HG03575 (cell line): Measurements from ENCODE around the gene ITGAD.

Experiments used
- ATAC-seq: cut with Tn5 transposase; IDR thresholded peaks from one replicate; pipeline ENCODE4 v1.9.1; 2021; ENCODE audit not compliant: unreplicated experiment, insufficient number of reproducible peaks, low FRiP score; ENCODE audit errors: extremely low read depth

ITGAD gene

GRCh38 chr16:31393056-31393455 lies at the start of gene ITGAD:
Gene ITGAD (plus strand): TSS chr16:31393335. CDS start chr16:31393361, 26 bp downstream.
- no peak for ATAC-seq

GRCh38 chr16:31344712-31345111 lies 48.4 kb upstream of the ITGAD start:
- peak; percentile 79 for ATAC-seq

- no peak for ATAC-seq
Observed at GRCh38 chr16:31347445-31347844, 45.7 kb upstream of the ITGAD start.

GRCh38 chr16:31348579-31348978 lies 44.6 kb upstream of the ITGAD start:
- no peak for ATAC-seq

- ATAC-seq = no peak
Observed at GRCh38 chr16:31350275-31351005, 42.7 kb upstream of the ITGAD start.

- no peak for ATAC-seq
Observed at GRCh38 chr16:31351246-31351941, 41.7 kb upstream of the ITGAD start.

GRCh38 chr16:31351942-31352325 lies 41.2 kb upstream of the ITGAD start:
- ATAC-seq = no peak

GRCh38 chr16:31352376-31353115 lies 40.6 kb upstream of the ITGAD start:
- ATAC-seq = no peak

GRCh38 chr16:31354394-31355291 lies 38.5 kb upstream of the ITGAD start, which contains the start of gene ITGAX:
Gene ITGAX (plus strand): TSS chr16:31355176. CDS start chr16:31355255, 79 bp downstream.
- peak; percentile 72 for ATAC-seq

- no peak for ATAC-seq
Observed at GRCh38 chr16:31355431-31356100, 37.6 kb upstream of the ITGAD start.

- ATAC-seq = no peak
Observed at GRCh38 chr16:31356566-31357323, 36.4 kb upstream of the ITGAD start.

- ATAC-seq = no peak
Observed at GRCh38 chr16:31357324-31358109, 35.6 kb upstream of the ITGAD start.

GRCh38 chr16:31360251-31360650 lies 32.9 kb upstream of the ITGAD start:
- no peak for ATAC-seq

- no peak for ATAC-seq
Observed at GRCh38 chr16:31361201-31362110, 31.7 kb upstream of the ITGAD start.

GRCh38 chr16:31362476-31363405 lies 30.4 kb upstream of the ITGAD start:
- ATAC-seq = no peak
